Islet precursor cell (in vitro differentiated cells): ENCODE results near the gene TSPAN12.
A peak's percentile ranks its signal among the peaks of the same experiment; 100 is the strongest.
"Not testable (repeated sequence)": the region's sequence is repeated elsewhere in the genome, so short reads cannot be mapped to it uniquely, and the experiment has no call there.

Experiments used
- DNase-seq: peaks from one replicate; pipeline ENCODE4 v3.0.0-alpha.2; 2018

Gene TSPAN12

DNA sequence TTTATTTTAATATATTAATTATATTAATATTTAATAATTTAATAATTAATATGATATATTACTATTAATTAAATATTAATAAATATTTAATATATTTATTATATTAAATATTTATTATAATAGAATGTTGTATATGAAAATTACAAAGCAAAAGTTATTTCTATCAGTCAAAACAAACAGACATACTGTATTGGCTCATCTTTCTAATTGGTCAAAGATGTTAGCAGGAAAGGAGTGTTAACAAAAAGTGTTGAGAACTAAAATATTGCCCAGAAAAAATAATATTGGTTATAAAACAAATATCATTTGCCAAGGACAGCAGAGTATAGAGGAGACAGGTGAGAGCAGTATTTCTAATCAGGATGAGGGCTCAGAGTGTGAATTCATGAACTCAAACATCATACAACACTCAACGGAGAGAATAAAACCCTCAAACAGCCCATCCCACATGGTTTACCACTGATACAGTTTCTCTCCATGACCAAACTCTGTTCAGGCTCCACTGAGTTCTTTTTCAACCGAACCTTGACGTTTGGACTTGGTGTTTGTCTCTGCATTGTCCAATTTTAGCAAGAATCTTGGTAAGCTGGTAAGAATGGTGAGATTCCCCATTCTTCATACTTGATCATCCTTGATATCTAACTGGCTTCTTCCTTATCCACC is 58.0 kb downstream of the TSPAN12 start:
- DNase-seq, result no peak

DNA sequence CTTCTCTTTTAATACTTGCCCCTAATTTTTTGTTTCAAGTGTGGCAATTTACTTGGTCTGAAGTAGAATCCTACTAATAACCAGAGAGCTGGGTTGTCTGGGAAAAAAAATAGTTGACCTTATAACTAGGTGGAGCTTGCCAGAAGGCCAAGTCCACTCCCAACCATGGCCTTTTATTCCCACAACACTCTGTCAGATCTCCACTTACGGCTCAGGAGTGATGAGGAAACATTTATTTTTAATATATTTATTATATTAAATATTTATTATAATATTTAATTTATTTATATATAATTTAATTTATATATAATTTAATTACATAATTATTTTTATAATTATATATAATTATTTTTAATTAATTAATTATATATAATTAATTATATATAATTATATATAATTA is 58.8 kb downstream of the TSPAN12 start:
- DNase-seq, result no peak

DNA sequence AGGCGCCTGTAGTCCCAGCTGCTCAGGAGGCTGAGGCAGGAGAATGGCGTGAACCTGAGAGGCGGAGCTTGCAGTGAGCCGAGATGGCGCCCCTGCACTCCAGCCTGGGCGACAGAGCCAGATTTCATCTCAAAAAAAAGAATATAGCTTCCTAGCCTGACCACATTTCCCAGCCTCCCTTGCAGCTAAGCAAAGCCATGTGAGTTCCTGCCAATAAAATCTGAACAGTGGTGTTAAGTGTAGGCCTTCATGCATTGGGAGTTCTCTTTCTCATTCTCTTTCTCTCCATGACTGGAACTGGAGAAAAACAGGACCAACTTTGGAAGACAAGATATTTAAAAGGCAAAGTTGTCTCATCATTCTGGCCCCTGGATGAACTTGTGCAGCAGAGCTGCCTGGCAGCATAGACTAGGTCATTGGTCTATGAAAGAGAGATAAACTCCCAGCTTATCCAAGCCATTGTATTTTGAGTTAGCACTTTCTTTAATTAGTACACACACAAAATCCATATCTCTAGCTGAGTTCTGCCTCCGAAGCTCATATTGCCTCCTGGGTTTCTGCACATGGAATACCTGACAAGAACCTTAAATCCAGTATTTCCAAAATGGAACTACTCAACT is 60.8 kb downstream of the TSPAN12 start:
- DNase-seq, result no peak

DNA sequence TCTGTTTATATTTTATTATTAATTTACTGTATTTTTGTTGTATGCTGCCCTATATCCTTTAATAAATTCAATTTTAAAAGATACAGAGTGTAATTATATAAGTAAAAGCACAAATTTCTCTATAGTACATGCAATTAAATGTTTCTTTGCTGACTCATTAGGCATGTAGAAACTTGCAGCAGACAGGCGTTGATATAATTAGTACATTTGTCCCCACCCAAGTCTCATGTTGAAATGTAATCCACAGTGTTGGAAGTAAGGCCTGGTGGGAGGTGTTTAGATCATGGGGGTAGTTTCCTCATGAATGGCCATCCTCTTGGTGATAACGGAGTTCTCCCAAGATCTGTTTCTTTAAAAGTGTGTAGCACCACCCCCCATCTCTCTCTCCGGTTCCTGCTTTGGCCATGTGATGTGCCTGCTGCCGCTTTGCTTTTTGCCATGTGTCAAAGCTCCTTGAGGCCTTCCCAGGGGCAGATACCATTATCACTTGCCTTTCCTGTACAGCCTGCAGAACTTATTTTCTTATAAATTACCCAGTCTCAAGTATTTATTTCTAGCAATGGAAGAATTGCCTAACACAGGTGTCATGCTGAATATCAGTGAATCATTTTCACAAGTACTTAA is 63.7 kb downstream of the TSPAN12 start:
- no peak for DNase-seq

DNA sequence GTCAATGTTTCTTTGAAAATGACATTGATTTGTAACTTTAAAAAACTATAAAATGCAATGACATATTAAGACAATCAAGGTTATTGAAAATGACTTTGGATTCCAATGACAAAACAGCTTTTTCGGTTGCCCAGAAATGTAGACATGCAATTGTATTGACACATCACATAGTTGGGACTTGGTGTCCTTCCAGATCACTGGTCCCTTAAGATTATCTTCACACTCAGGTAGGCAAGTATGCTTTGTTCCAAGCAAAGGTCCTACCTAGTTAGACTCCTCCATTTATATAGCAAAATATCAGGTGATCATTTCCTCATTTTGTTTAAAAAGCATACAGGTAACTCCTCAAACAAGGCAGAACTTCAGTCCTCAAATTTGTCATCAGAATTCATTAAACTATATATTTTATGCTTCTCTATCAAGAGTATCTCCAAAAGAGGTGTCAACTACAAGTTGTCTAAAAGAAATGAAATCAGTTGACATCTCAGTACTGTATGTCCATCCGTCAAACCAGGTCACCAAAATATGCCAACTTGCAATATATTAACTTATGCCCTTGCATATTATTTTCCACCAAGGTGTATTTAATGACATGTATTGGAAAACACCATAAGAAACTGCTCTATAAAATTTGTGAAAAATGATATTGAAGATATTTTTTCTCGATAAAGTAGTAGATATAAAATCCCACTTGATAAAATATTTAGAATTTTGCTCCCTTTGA is 64.6 kb downstream of the TSPAN12 start:
- no peak for DNase-seq

DNA sequence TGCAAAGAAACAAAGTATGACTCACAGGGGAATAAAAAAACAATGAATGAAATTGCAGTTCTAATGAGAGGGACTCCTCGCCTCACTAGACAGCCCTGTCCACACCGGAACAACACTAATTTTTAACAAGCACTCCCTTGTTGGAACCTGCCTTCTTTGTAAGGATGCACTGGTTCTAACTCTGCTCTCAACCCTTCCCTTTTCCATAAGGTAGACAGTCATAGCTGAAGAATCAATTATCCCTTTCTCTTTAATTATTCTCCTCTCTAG is 65.1 kb downstream of the TSPAN12 start:
- no peak for DNase-seq

DNA sequence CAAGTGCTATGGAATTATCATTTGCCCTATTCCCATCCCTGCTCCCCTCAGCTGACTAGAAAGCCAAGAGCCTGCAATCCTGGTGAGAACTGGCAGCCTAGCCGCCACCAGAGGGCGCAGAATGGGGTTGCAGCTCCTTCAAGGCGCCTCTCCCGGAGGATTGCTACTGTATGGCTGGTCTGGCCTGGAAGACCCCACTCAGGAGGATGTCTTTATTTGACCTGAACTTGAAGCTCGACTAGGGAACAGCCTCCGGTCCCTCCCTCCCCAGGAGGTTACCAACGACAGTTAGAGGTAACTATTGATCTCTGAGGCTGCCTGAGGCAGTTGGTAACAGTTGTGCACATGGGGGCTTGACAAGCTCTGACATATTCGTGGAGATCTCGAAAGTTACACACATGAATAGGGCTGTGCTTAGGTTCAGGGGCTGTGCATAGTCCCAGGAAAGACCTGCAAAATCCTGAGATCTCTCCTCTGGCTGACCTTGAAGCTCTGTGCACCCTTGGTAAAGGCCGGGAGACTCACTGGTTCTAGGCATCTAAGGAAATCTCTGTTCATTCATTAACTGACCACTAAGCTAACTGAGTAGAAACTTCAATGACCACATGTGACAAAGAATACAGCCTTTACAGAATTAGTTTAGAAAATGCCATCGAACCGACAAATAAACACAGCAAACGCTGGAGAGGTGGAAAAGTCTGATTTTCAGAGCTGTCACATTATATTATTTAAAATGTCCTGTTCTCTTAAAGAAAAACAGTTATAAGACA is 65.7 kb downstream of the TSPAN12 start:
- DNase-seq, result peak; percentile 89

DNA sequence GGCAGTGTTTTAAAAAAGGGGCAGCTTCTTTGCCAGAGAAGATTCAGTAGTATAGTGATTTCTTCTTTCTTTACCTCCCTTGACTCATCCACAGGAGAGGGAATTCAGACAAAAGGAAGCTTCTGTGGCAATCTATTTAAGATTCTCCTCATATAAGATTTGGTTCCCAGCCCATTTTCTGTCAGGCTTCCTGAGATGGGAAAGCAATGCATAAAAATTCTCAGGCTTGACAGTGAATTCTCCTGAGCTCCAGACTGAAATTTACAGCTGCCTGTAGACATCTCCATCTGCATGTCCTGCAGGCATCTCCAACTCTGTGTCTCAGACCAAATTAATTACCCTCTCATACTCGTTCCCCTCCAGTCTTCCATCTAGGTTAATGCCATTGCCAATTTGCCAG is 72.8 kb downstream of the TSPAN12 start:
- DNase-seq, result no peak

DNA sequence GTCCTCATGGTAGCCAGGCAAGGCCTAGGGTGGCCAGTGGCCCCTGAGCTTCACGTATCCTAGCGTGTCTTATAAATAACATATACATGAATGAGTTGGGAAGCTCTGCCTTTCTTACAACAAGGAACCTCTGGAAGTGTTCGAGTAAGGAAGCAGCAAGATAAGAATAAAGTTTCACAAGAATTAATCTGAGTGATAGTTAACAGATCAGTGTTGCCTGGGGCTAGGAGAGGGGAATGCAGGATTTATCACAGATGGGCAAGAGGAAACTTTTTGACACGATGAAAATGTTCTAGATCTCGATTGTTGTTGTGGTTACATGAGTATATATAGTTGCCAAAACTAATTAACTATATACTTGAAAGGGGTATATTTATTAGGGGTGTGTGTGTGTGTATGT is 74.2 kb downstream of the TSPAN12 start:
- DNase-seq, result no peak

DNA sequence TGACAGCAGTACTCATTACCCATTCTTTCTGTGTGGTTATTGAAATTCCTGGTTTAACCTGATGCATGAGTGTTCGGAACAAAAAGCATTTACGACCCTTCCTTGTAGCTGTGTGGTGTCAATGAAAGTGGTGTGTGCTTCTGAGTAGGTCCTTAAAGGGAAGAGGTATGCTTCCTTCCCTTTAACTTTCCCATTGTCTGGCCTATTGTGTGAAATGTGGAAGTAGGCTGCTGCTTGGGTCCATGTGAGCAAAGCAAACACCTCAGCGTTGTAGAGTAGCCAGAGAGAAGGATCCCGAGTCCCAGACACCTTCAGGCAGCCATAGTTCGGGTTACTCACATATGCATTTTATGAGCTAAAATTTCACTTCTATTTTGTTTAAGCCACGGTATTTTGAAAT is 74.7 kb downstream of the TSPAN12 start:
- DNase-seq, result no peak

DNA sequence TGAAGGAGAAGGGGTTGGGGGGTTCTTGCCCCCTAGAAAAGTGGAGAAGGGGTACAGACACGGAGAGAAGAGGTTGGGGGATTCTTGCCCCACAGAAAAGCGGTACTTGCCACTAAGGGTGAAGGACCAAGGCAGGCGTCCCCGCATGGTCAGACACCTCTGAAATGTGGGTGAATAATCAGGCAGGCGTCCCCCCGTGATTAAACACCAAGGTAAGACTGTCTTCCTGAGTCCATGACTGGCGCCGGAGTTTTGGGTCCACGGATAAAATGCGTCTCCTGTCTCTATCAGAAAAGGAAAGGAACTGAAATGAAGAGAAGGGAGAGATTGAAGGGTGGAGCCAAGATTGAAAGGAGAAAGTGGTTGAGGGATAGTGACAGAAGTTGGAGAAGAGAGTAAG is 76.0 kb downstream of the TSPAN12 start:
- DNase-seq, result not testable (repeated sequence)

DNA sequence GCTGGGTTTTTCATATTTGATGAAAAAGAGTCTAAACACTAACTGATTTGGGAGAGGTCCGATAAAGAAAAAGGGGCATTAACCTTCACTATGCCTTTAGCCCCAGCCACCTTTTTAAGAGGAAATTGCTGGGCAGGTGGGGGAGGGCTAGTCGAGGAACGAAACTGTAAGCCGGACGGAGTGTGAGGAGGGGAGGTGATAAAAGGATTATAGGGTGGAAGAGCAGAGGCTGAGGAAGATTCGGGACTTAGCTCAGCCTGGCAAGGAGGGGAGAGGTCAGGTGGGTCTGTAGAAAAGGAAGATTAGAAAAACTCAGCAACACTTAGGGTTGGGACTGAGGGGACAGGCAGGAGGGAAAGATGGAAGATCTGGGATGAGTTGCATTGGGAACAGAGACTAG is 77.0 kb downstream of the TSPAN12 start:
- DNase-seq, result no peak

DNA sequence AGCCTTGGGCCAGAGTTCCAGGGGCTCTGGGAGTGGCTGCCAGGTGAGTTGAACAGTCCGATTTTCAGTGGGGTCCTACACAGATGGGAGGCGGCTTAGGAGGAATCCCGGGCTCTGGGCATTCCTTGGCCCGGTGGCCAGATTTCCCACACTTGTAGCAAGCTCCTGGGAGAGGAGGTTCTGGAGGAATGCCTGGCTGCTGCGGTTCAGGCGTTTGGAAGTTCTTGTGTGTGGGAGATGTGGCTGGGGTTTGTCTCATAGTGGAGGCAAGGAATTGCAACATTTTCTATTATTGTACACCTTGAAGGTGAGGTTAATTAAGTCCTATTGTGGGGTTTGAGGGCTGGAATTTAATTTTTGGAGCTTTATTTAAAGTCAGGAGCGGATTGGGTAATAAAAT is 77.5 kb downstream of the TSPAN12 start:
- not testable (repeated sequence) for DNase-seq

DNA sequence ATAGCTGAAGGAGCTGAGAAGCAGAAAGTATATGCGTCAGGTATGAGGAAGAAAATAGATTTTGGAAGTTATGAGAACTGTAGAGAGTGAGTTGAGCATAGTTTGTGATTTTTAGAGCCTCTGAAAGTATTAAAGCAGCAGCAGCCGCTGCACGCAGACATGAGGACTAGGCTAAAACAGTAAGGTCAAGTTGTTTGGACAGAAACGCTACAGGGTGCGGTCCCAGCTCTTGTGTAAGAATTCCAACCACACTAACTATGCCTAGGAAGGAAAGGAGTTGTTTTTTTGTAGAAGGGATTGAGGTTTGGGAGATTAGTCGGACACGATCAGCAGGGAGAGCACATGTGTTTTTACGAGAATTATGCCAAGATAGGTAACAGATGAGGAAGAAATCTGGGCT is 78.9 kb downstream of the TSPAN12 start:
- not testable (repeated sequence) for DNase-seq

DNA sequence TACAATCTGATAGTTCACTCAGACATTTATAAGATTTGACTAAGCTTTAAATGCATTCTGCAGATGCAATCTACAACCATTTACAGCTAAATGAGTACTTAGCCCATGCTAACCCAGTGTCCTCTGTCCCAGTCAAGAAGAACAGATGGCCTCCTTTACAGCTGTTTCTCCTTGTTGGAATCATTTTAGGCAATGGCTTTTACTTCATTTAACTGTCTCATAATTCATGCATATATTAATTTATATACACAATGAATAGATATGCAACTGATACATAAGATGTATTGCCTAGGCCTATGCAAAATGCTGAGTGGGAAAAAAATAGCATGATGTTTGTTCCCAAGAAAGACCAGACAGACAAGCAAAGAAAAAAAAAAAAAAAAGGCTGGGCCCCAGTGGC is 82.2 kb downstream of the TSPAN12 start:
- no peak for DNase-seq

DNA sequence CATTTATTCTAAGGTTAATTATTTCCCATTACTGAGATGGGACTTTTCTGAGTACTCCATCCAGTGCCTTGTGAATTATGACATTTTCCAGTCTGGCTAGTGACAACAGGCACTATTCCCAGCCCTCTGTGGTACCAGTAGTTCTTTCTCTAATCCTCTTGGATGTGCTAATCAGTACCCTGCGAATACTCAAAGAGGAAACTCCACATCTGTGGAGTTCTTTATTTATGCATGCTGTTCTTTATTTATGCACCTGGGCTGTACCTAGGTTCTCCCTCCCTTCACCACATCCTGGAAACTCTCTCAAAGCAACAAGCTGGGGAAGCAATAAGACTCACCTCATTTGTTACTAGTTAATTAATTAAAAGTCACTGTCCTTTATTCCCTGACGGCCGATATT is 83.5 kb downstream of the TSPAN12 start:
- no peak for DNase-seq

DNA sequence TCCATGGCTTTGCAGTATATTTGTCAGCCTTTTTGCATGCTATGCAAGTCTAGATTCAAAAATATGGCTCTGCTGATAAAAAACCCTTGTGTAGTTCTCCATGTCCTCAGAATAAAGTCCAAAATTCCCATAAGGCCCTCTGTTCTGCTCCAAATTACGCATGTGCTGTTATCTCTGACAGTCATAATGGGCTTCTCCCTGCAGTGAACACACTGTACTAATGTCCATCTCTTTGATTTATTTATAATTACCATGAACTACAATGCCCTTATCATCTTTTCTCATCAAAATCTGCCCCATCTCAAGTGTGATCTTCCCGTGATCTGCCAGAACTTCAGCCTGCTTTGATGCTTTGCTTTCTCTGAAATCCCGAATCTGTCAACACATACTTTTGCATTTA is 87.7 kb downstream of the TSPAN12 start:
- no peak for DNase-seq

DNA sequence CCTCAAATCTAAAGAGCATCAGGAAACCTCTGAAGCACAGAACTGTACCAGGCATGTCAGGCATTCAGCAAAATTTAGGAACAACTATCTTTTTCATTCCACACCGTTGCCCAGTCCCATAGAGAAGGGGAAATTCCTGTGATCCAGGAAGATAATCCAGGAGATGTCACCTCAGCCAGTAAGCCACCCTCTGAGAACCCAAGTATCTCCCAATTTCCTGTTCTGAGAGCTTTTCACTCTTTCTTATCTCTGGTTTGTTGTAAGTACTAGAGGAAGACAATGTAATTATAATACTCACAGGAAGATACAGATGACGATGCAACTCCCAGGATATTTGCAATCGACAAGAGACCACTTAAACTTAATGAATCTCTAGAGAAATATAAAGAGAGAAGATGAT is 97.1 kb downstream of the TSPAN12 start:
- DNase-seq, result no peak

DNA sequence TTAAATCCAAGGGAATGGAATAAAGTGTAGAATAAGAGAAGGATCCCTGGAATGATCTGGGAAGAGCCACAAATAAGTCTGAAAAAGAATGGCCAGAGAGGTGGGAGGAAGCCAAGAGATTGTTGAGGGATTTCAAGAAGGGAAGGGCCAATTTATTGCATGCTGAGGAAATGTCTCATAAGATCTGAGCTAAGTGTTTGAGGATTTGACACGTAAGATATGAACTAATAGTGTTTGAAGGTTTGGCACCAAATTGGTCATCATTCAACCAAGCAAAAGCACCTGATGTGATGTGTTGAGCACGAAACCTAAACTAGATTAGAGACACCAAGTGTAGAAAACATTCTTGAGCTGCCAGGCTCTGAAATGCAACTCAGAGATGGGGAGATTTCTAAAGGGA is 97.9 kb downstream of the TSPAN12 start:
- no peak for DNase-seq

DNA sequence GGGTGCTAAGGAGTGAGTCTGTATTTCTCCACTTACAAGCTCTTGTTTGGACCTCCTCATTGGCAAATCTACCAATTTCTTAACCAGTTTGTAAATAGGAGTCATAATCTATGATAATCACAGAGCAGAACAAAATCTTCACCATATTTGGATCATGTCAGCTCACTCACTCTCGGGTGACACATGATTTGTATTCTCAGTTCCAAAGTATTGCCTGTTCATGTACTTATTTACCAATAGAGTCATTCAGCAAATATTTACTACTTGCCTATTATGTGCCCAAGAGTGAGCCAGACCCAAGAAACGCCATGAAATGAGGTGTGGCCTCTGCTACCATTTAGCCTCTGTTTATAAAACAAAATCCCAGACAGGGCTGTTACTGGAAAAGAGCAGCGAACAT is 114.8 kb downstream of the TSPAN12 start:
- no peak for DNase-seq

DNA sequence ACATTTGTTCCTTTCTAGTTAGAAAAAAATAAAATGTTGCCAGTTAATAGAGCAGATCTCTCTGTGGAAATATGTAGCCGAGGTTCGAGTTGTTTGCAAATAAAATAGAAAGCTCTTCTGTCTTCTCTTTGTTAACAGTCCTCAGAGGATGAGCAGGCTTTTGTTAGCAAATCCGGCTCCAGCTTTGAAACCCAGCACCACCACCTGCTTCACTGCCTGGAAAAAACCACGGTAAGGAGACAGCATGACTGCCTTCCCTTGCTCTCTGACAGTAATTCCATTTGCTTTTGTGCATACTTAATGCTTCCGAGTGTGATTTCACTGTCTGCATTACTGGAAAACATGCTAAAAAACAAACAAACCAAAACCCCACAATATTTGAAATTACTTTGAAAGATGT is 115.6 kb downstream of the TSPAN12 start:
- peak; percentile 57 for DNase-seq

DNA sequence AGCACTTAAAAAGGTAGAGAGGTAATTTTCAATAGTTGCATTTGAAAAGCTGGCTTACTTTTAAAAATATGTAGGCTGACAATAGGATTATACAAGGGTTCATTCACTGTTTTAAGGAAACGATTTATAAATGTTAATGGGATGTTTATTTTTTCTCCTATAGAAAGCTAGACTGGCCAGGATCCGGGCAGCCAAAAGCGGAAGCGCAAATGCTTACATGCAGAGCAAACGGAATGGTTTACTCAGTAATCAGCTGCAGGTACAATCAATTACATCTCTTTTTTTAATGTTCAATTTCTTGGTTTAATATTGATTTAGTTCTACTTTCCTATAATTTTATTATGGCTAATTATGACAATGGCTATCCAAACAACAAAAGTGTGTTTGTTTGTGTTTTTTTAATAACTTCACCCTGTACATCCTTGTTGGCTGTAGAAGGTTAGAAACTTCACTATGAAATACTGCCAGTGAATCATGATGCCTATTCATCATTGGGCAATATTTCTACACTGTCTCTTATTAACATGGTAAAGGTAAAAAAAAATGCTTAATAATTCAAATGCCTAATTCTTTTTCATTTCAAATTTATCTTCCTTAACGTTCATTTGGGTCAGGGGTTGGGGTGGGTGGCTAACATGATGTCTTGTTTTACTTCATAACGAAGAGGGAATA is 116.4 kb downstream of the TSPAN12 start:
- no peak for DNase-seq

DNA sequence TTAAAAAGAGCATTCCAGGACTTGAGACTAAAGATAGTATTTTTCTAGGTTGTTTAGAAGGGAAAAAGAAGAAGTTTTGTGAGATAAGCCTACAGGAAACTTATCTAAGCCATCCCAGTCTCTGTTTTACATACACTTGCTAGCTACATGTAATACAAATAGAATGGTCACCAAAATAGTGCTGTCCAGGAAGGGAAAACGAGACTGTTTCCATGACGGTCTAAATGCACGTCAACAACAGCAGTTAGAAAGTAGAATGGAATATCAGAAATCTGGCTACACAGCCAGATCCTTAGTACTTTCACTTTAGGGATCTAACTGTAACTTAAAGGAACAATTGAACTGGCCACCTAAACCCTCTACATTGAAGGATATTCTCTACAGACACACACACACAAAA is 117.6 kb downstream of the TSPAN12 start:
- no peak for DNase-seq
